HEK293T (cell line): Measurements from ENCODE around the gene FUT7.

Experiments used
- FOXK2 ChIP-seq: fragments of 450-650 bp; IDR thresholded peaks from 2 replicates; pipeline ENCODE4 v1.6.1; 2016; ENCODE audit warnings: mild to moderate bottlenecking
- FOXM1 ChIP-seq: fragments of 450-650 bp; IDR thresholded peaks from 2 replicates; pipeline ENCODE4 v1.6.1; 2017; ENCODE audit warnings: mild to moderate bottlenecking, borderline replicate concordance
- SUZ12 ChIP-seq: fragments of 450-650 bp; IDR thresholded peaks from 2 replicates; pipeline ENCODE4 v1.6.1; 2016; ENCODE audit warnings: mild to moderate bottlenecking

DNA sequence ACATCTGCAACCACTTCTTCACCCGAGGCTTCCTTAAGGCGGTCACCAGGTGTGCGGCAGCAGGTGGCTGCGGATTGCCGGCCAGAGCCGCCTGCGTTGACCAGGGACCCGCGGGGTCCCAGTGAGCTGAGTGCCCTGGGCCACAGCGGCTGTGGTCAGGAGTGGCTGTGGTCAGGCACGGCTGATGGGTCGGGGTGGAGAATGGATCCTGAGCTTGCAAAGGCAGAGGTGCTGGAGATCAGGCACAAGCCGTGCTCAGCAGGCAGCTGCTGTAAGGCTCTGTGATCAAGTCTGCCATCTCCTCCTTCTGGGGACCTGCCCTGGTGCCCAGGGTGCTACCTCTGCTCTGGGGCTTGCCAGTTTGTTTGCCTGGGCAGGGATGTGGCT is 47.5 kb upstream of the FUT7 start:
- TF ChIP-seq FOXK2 (no peak), FOXM1 (no peak), SUZ12 (no peak)
